NOMO-1 treated with dmso at 0.1 percent for 144 hours (cell line): ENCODE results near the gene ELP1.
"Not testable (repeated sequence)": the region's sequence is repeated elsewhere in the genome, so short reads cannot be mapped to it uniquely, and the experiment has no call there.

Experiments used
- DNase-seq: peaks from one replicate; lab custom pipeline; 2025; ENCODE audit not compliant: unreplicated experiment; lab: John Stamatoyannopoulos, UW

The ELP1 gene

GRCh38 chr9:108928386-108928785 is 5.5 kb downstream of the ELP1 start:
- DNase-seq = no peak

- DNase-seq = no peak
Observed at GRCh38 chr9:108924466-108924865, 9.5 kb downstream of the ELP1 start.

GRCh38 chr9:108921200-108921599 is 12.7 kb downstream of the ELP1 start:
- DNase-seq = no peak

- DNase-seq = not testable (repeated sequence)
Observed at GRCh38 chr9:108920401-108920800, 13.5 kb downstream of the ELP1 start.

- DNase-seq = no peak
Observed at GRCh38 chr9:108919517-108919916, 14.4 kb downstream of the ELP1 start.

- DNase-seq = peak; percentile 57
Observed at GRCh38 chr9:108913391-108913790, 20.5 kb downstream of the ELP1 start.

- no peak for DNase-seq
Observed at GRCh38 chr9:108911820-108912219, 22.1 kb downstream of the ELP1 start.

GRCh38 chr9:108910914-108911313 is 23.0 kb downstream of the ELP1 start:
- no peak for DNase-seq

- no peak for DNase-seq
Observed at GRCh38 chr9:108910402-108910801, 23.5 kb downstream of the ELP1 start.

GRCh38 chr9:108905494-108905893 is 28.4 kb downstream of the ELP1 start:
- DNase-seq = no peak

- DNase-seq = no peak
Observed at GRCh38 chr9:108904161-108904560, 29.8 kb downstream of the ELP1 start.

- DNase-seq = no peak
Observed at GRCh38 chr9:108903420-108904103, 30.4 kb downstream of the ELP1 start.

GRCh38 chr9:108900176-108900575 is 33.7 kb downstream of the ELP1 start:
- no peak for DNase-seq

GRCh38 chr9:108899023-108899695 is 34.8 kb downstream of the ELP1 start:
- DNase-seq = not testable (repeated sequence)

GRCh38 chr9:108897324-108898096 is 36.4 kb downstream of the ELP1 start:
- DNase-seq = no peak

- no peak for DNase-seq
Observed at GRCh38 chr9:108894225-108894997, 39.5 kb downstream of the ELP1 start.

- no peak for DNase-seq
Observed at GRCh38 chr9:108889649-108890067, 44.3 kb downstream of the ELP1 start.

- not testable (repeated sequence) for DNase-seq
Observed at GRCh38 chr9:108886594-108887271, 47.2 kb downstream of the ELP1 start.

GRCh38 chr9:108885643-108886348 is 48.1 kb downstream of the ELP1 start:
- no peak for DNase-seq

GRCh38 chr9:108884701-108885100 is 49.2 kb downstream of the ELP1 start:
- no peak for DNase-seq
